HepG2 (cell line): ENCODE results near the gene CRYM. TPM values are rescaled to one million over a fixed set of nuclear protein-coding genes. Genes with fewer than 3 reads are reported as not detected.

ENCODE experiments used
- DZIP1 ChIP-seq: sonication (generic); formaldehyde crosslinking; IDR thresholded peaks from 2 replicates; pipeline ENCODE4 v1.5.0; 2020; ENCODE audit warnings: mild to moderate bottlenecking, missing genetic modification reagents
- GABPB1 ChIP-seq: IDR thresholded peaks from 2 replicates; pipeline ENCODE4 v1.6.1; 2016; ENCODE audit warnings: mild to moderate bottlenecking, missing genetic modification reagents, moderate library complexity, missing compliant biosample characterization
- HDAC1 ChIP-seq: sonication (generic); formaldehyde crosslinking; IDR thresholded peaks from 2 replicates; pipeline ENCODE4 v1.5.1; 2020; ENCODE audit warnings: mild to moderate bottlenecking, missing genetic modification reagents
- HNF1B ChIP-seq: sonication (generic); formaldehyde crosslinking; IDR thresholded peaks from 2 replicates; pipeline ENCODE4 v1.5.1; 2020; ENCODE audit warnings: mild to moderate bottlenecking, moderate library complexity, missing genetic modification reagents
- IRF1 ChIP-seq: sonication (generic); formaldehyde crosslinking; IDR thresholded peaks from 2 replicates; pipeline ENCODE4 v1.4.0; 2020; ENCODE audit warnings: low read depth, mild to moderate bottlenecking, missing genetic modification reagents
- MAFK ChIP-seq, 2 experiments: IDR thresholded peaks in 1 of 2; conservative IDR thresholded peaks in 1 of 2; 2 replicates each; pipeline ENCODE4 v1.6.1; 2011; ENCODE audit warnings: improper control_type of control experiment in 2 of 2, low read length in 2 of 2
- NFYB ChIP-seq: sonication (generic); formaldehyde crosslinking; IDR thresholded peaks from 2 replicates; pipeline ENCODE4 v1.4.0; 2020; ENCODE audit warnings: missing genetic modification reagents
- PHF5A ChIP-seq: IDR thresholded peaks from one replicate; pipeline ENCODE4 v1.6.1; 2018; ENCODE audit warnings: low read depth, missing genetic modification reagents; ENCODE audit not compliant: unreplicated experiment
- REPIN1 ChIP-seq: sonication (generic); formaldehyde crosslinking; IDR thresholded peaks from 2 replicates; pipeline ENCODE4 v1.8.0; 2022; ENCODE audit warnings: missing genetic modification reagents, low read depth, mild to moderate bottlenecking, borderline replicate concordance
- RNF2 ChIP-seq: fragments of 450-650 bp; conservative IDR thresholded peaks from 2 replicates; pipeline ENCODE4 v1.6.1; 2016; ENCODE audit warnings: low read depth
- ZBTB21 ChIP-seq: sonication (generic); formaldehyde crosslinking; IDR thresholded peaks from 2 replicates; pipeline ENCODE4 v1.4.0; 2020; ENCODE audit warnings: missing genetic modification reagents
- ZFP41 ChIP-seq: sonication (generic); formaldehyde crosslinking; IDR thresholded peaks from 2 replicates; pipeline ENCODE4 v1.4.0; 2020; ENCODE audit warnings: mild to moderate bottlenecking, missing genetic modification reagents, borderline replicate concordance
- ZNF235 ChIP-seq: sonication (generic); formaldehyde crosslinking; IDR thresholded peaks from 2 replicates; pipeline ENCODE4 v1.8.1; 2023; ENCODE audit warnings: mild to moderate bottlenecking, missing genetic modification reagents, borderline replicate concordance
- ZNF260 ChIP-seq: sonication (generic); formaldehyde crosslinking; IDR thresholded peaks from 2 replicates; pipeline ENCODE4 v1.4.0; 2020; ENCODE audit warnings: missing genetic modification reagents, low read depth, mild to moderate bottlenecking, borderline replicate concordance
- ZNF44 ChIP-seq: sonication (generic); formaldehyde crosslinking; IDR thresholded peaks from 2 replicates; pipeline ENCODE4 v1.5.1; 2020; ENCODE audit warnings: mild to moderate bottlenecking, missing genetic modification reagents
- ZNF704 ChIP-seq: sonication (generic); formaldehyde crosslinking; IDR thresholded peaks from 2 replicates; pipeline ENCODE4 v1.8.1; 2023; ENCODE audit warnings: mild to moderate bottlenecking, inconsistent platforms, moderate library complexity, missing genetic modification reagents, borderline replicate concordance
- ZNF784 ChIP-seq: sonication (generic); formaldehyde crosslinking; IDR thresholded peaks from 2 replicates; pipeline ENCODE4 v1.5.1; 2020; ENCODE audit warnings: missing genetic modification reagents, mild to moderate bottlenecking, borderline replicate concordance
- polyA plus RNA-seq, 8 experiments: library from polyadenylated mRNA; depleted of rRNA in 3 of 8; stranded (reverse) in 7 of 8; unstranded in 1 of 8; fragments of >200 nt; fragmentation: Illumina TruSeq in 4 of 8; extraction: Trizol in 4 of 8; gene quantifications; 2 replicates each; pipeline versions ENCODE4 v1.2.1 to v1.2.3, GENCODE V29; 2011 to 2016; ENCODE audit warnings: low read depth in 4 of 8, missing spikeins in 1 of 8, mixed read lengths in 1 of 8; ENCODE audit not compliant: insufficient read depth in 1 of 8
- total RNA-seq, 5 experiments: library from RNA; depleted of rRNA; stranded (reverse); fragments of >200 nt; fragmentation: Illumina TruSeq; extraction: Trizol; gene quantifications; 2 replicates each; pipeline ENCODE4 v1.2.3, GENCODE V29; 2016; ENCODE audit warnings: low read depth in 1 of 5

CRYM gene
- total and polyA plus RNA-seq, 2 of the 13 experiments (the other 11 are each of a cell fraction or from before 2014, with no cell fraction given) = 1.9 to 2.2 TPM

- no peak for TF ChIP-seq DZIP1 (CRISPR knock-in tag)
- TF ChIP-seq HDAC1 (CRISPR knock-in tag) = peak; percentile 96
- TF ChIP-seq MAFK (conservative IDR thresholded peaks at IDR 0.05 in 1 of 2, IDR thresholded peaks at IDR 0.05 in 1 of 2; ENCODE audit: low read length in 2 of 2) = no peak
- no peak for TF ChIP-seq NFYB (CRISPR knock-in tag)
- TF ChIP-seq ZNF260 = no peak
- no peak for TF ChIP-seq ZNF44 (CRISPR knock-in tag)
- TF ChIP-seq ZNF704 = no peak
- TF ChIP-seq ZNF784 (CRISPR knock-in tag) = peak; percentile 30; the same call in 1 of the 2 replicates
- TF ChIP-seq ZFP41 (CRISPR knock-in tag) = no peak
- peak; percentile 56; the same call in 1 of the 2 replicates for TF ChIP-seq ZBTB21 (CRISPR knock-in tag)
- TF ChIP-seq HNF1B = peak; percentile 100
- TF ChIP-seq RNF2 = 0 out of 2 replicates have a peak, but pooled peaks have one; percentile 23
- TF ChIP-seq ZNF235 (CRISPR knock-in tag) = no peak
- TF ChIP-seq IRF1 (CRISPR knock-in tag) = no peak; the same call in 1 of the 2 replicates
- TF ChIP-seq REPIN1 (CRISPR knock-in tag) = peak; percentile 84; the same call in 1 of the 2 replicates
- TF ChIP-seq GABPB1 (CRISPR knock-in tag) = peak; percentile 61; the same call in 1 of the 2 replicates
- peak; percentile 82 for TF ChIP-seq PHF5A (CRISPR knock-in tag)
Measured at GRCh38 chr16:21233521-21234150, 44.5 kb downstream of the CRYM start, which contains the start of gene ANKS4B (continued).
